AG04450 (cell line): Measurements from ENCODE around the gene SBNO1. TPM values are rescaled to one million over a fixed set of nuclear protein-coding genes. Genes with fewer than 3 reads are reported as not detected.
A peak's percentile ranks its signal among the peaks of the same experiment; 100 is the strongest.

ENCODE experiments used
- CTCF ChIA-PET: fragments of 300-600, 350-600 bp; formaldehyde crosslinking; extraction: SDS; loops from one replicate; lab custom pipeline; 2022; ENCODE audit warnings: antibody characterized with exemption, inconsistent platforms; lab: Charles Lee
- POLR2A ChIA-PET: fragments of 350-600 bp; formaldehyde crosslinking; extraction: SDS; loops from one replicate; lab custom pipeline; 2021; ENCODE audit warnings: antibody characterized with exemption, inconsistent platforms; lab: Yijun Ruan, JAX
- DNase-seq: peaks from one replicate; pipeline ENCODE4 v3.0.0-alpha.2; 2011; ENCODE audit warnings: low read depth, low spot score
- H3K27ac ChIP-seq: one replicate; pipeline ENCODE4 v1.5.1; 2012; ENCODE audit warnings: low read depth, low read length, control low read depth
- H3K27me3 ChIP-seq: one replicate; pipeline ENCODE4 v1.6.0; 2012; ENCODE audit warnings: low read length; ENCODE audit not compliant: control insufficient read depth, insufficient read depth
- H3K4me3 ChIP-seq: 2 replicates; pipeline ENCODE4 v1.5.1; 2011; ENCODE audit warnings: mild to moderate bottlenecking, low read depth, low read length, control low read depth
- H3K9me3 ChIP-seq: 2 replicates; pipeline ENCODE4 v1.5.1; 2012; ENCODE audit warnings: low read length; ENCODE audit not compliant: control insufficient read depth, insufficient read depth
- CTCF ChIP-seq: IDR thresholded peaks from 2 replicates; pipeline ENCODE4 v1.5.1; 2011; ENCODE audit warnings: low read depth, low read length, control low read depth, inconsistent platforms
- polyA plus RNA-seq: library from polyadenylated mRNA; depleted of rRNA; stranded (reverse); fragments of >200 nt; gene quantifications from 2 replicates; pipeline ENCODE4 v1.2.3, GENCODE V29; 2011

The SBNO1 gene
- polyA plus RNA-seq, 1 experiment, result 16.0 TPM

- no peak for DNase-seq
- POLR2A ChIA-PET, result no interaction called here
- no peaks in the 10 kb centered on the region for H3K9me3 ChIP-seq
- H3K4me3 ChIP-seq, result no peak overlapping the region
- CTCF ChIA-PET, result no interaction called here
- no peak overlapping the region for H3K27ac ChIP-seq
- H3K27me3 ChIP-seq, result no peaks in the 10 kb centered on the region
- no peak for TF ChIP-seq CTCF
Measured at GRCh38 chr12:123401753-123402683, 37.4 kb upstream of the SBNO1 start.

GRCh38 chr12:123399255-123399617 is 34.6 kb upstream of the SBNO1 start:
- Histone ChIP-seq H3K27ac (no peak overlapping the region), H3K4me3 (no peak overlapping the region), H3K27me3 (no peaks in the 10 kb centered on the region), H3K9me3 (no peaks in the 10 kb centered on the region)
- POLR2A ChIA-PET, result no interaction called here
- no peak for TF ChIP-seq CTCF
- CTCF ChIA-PET, result no interaction called here
- no peak for DNase-seq

- ChIA-PET CTCF (no interaction called here), POLR2A (no interaction called here)
- H3K27ac ChIP-seq, result peak overlapping the region; percentile 31
- H3K27me3 ChIP-seq, result no peaks in the 10 kb centered on the region
- no peaks in the 10 kb centered on the region for H3K9me3 ChIP-seq
- DNase-seq, result no peak
- H3K4me3 ChIP-seq, result no peak overlapping the region
- no peak for TF ChIP-seq CTCF
Measured at GRCh38 chr12:123398550-123399254, 34.1 kb upstream of the SBNO1 start.

GRCh38 chr12:123398177-123398549 is 33.5 kb upstream of the SBNO1 start:
- TF ChIP-seq CTCF, result no peak
- Histone ChIP-seq H3K27ac (peak overlapping the region; percentile 31), H3K4me3 (no peak overlapping the region), H3K27me3 (no peaks in the 10 kb centered on the region), H3K9me3 (no peaks in the 10 kb centered on the region)
- no peak for DNase-seq
- CTCF ChIA-PET, result no interaction called here
- POLR2A ChIA-PET, result no interaction called here

GRCh38 chr12:123397400-123397799 is 32.8 kb upstream of the SBNO1 start:
- Histone ChIP-seq H3K9me3 (no peaks in the 10 kb centered on the region), H3K27ac (no peak overlapping the region), H3K27me3 (no peaks in the 10 kb centered on the region), H3K4me3 (no peak overlapping the region)
- no peak for DNase-seq
- TF ChIP-seq CTCF, result no peak
- ChIA-PET CTCF (no interaction called here), POLR2A (interaction anchor here (0.7 kb wide), 1 partner anchor 14 kb away, joined by 3 read pairs; no protein-coding TSS in a partner anchor)
